Activated T-helper 9 cell treated with anti-CD3 and anti-CD28 coated beads, Interleukin-2, amount 50 U/mL, for 16 hours (primary cell): Measurements from ENCODE around the gene FIBCD1.

Experiments
- DNase-seq: peaks from one replicate; pipeline ENCODE4 v3.0.0-alpha.2; 2020; ENCODE audit warnings: low read depth

FIBCD1 gene

DNA sequence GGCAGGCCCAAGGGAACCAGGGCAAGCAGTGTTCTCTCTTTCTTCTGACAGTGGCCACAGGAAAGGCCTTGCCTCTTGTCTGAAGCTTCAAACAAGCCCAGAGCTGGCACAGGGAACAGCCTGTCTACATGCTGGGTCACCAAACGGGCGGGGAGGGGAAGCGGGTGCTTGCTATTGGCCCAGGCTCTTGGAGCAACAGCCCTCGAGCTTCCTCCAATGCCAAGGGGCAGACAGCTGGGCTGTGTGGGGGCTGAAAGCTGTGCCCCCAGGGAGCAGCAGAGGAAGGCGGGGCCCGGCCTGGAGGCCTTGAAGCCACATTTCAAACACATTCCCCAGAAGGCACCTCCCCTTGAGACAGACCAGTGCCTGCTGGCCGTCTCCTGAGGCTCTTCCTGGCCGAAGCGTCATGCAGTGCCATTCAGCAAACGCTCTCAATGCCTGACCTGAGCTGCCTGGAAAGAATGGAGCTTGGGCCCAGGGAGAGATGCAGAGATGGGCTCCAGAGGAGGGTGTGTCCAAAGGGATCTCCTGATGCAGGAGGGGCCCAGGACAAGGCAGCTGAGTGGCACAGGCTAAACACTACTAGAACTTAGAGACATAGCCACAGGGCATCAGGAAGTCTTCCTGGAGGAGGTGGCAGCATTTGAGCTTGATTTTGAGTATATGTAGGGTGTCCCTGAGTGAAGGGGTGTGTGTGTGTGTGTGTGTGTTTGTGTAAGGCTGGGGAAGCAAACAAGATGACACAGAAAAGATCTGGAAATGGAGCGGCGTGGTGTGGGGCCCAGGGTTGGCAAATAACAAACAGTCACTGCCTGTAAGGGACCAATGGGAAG is 2.5 kb downstream of the FIBCD1 start:
- DNase-seq, result no peak

DNA sequence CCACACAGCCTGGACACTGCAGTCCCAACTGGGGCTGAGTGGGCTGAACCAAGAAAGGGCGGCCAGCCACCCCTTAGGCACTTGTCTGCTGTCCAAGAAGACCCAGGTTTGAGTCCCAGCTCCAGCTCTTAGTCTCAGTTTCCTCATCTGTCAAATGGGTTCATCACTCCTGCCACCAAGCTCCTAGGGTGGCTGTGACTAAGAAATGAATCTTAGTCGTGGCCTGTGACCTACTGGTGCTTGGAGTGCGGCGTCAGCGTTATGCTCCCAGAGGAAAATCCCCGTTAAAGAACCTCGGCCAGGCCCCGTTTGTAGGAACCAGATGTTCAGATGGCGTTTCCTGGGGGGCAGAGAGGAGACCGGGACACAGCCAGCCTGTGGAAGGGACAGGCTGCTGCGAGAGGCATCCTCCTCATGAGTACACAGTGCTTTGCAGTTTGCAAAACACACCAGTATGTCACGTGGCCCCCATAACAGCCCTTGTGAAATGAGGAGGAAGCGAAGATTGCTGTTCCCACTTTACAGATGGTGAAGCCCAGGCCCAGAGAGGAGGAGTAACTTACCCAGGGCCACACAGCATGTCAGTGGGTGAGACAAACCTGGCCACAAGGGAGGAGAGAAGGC is 3.3 kb downstream of the FIBCD1 start:
- DNase-seq, result no peak

DNA sequence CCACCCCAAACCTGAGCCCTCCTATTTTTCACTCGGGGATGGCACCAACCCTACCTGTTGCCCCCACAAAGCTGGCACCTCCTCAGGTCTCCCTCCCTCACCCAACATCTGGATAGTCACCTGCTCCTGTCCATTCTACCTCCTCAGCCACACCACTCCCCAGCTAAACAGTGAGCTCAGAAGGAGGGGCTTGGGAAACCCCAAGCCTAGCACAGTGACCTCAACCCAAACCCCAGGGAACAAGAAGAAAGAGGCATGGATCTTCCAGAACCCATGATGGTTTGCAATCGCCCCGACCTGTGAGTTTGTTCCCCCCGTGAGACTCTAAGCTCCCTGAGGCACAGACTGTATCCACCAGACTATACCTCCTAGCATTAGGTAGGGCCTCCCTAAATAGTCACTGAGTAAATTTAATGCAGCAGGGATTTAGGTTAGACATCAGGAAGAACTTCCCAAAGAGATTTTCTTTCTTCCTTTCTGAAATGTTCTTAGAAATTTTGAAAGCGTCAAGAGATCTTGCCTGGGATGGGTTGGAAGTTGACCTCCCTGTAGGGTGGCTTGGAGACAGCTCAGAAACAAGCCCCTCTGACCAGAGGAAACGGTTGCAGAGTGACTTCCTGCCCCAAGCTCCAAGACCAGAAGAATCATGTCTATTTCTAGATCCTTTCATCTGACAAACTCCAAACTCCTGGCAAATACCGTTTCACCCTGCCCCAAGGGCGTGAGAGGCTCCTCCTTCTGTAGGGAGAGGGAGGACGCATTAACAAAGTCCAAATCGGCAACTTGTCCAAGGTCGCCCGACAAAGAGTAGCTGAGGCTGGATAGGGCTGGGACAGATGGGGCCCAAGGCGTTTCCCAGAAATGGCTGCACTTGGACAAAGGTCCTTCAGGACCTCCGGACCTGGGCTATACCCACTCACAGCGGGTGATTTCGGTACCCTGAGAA is 4.1 kb downstream of the FIBCD1 start:
- DNase-seq, result no peak

DNA sequence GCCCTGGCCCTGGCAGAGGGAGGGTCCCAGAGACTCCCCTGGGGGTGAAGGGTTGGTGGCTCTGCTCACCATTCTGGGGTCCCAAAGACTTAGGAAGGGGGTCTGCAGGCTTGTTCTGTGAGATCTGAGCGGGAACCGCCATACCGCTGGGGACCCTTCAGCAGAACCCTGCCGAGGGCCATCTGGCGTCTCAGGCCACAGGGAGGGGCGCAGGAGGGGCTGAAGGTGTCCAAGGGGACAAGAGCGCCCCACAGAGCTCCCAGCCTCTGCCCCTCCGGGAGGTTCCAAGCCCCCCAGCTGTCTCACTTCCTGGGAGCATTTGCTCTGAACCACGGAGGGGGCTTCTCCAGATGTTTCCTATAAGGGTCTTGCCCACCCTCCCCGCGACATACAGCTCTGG is 4.8 kb downstream of the FIBCD1 start:
- no peak for DNase-seq

DNA sequence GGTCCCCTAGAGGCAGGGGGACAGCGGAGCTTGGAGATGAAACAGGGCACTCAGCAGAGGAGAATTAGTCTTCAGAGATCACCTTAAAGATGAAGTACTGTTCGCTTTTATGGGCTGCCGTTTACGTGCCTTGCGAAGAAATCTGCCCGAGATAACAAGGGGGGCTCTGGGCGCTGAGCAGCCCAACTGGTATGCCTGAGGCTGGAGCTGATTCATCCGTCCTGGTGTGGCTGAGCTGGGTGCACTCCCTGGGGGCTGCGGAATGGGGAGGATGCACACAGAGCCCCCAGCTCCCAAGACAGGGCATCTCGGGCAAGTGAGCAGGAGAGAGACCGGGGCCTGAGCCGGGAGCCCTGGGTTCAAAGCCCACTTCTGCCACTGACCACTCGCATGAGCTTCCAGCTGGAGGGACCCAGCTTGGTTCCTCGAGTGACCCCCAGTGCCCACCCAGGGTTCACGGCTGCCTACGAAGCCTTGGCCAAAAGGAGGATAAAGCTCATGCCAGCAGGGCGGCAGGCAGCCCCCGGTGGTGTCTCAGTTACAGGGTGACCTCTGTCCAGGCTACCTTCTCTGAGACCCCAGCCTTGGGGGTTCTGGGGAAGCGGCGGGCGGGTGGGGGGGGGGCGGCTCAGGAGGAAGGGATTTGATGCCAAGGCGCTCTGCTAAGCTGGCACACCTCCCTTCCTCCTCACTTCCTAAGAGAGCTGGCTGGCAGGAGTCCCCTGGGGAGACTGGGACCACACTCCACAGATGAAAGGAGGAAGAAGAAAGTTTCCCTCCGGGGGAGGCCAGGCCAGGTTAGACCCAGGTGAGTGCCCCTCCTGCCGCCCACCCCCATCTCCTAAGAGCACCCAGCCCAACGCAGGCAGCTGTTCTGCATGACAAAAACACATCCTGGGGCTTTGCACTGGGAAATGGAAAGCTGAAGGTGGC is 5.7 kb downstream of the FIBCD1 start:
- DNase-seq, result no peak

DNA sequence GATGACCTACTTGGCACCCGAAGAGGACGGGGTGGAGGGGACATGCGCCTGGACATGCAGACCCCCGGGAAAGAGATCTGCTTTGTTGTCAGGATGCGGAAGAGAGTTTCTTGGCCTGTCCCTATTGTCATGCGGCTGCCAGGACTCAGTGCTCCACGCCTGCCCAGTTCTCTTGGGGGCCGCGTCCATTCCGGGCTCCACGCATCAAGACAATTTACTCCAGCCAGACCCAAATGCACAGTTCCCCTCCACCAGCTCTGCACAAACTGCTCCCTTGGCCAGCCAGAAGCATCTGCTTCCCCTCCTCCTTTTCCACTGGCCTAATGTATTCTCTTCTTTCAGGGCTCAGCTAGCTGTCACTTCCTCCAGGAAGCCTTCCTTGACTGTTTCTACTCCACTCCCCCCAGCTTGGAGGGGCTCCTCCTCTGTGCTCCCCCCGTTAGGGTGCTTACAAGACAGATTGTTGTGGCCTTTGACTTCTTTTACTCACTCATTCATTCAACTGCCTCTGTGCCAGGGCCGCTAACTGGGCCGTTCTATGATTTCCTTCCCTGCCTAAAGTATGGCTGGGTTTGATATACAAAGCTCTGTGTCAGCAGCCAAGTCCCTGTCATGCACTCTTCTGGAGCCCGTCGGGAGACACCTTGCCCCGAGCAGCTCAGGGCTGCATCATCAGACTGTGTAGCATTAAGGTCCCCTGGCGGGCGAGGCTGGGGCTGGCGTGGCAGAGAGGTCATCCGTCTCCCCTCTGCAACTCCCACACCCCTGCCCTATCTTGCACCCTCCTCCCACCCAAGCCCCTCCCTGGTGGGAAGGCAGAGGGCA is 6.6 kb downstream of the FIBCD1 start:
- DNase-seq, result no peak

DNA sequence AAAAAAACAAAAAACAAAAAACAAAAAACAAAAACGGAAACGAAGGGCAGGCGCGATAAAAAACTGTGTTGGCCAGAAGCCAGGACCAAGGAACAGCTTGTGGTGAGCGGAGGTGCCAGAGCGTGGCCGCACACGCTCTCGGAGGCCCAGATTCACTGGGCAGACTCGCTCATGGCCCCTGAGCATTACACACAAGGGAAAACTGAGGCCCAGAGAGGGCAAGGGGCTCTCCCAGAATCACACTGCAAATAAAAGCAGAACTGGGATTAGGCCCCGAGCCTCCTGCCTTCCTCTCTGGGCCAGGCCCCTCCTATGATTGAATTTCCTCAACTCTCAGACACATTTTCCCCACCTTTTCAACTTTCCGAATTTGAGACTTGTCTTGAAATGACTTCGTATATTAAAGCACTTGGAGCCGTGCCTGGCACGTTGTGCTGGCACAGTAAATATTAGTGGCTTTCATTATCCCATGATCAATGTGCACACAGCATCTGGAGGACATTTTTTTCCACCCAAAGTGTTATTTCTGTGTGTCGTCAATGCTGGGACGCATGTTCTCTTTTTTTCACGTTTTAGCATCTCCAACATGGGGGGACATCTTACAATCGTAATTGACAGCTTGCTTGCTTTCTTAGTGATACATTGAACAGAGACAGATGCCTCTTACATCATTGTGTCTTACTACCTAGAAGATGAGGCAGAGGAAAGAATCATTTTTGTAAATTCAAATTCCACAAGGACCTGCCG is 7.4 kb downstream of the FIBCD1 start:
- no peak for DNase-seq

DNA sequence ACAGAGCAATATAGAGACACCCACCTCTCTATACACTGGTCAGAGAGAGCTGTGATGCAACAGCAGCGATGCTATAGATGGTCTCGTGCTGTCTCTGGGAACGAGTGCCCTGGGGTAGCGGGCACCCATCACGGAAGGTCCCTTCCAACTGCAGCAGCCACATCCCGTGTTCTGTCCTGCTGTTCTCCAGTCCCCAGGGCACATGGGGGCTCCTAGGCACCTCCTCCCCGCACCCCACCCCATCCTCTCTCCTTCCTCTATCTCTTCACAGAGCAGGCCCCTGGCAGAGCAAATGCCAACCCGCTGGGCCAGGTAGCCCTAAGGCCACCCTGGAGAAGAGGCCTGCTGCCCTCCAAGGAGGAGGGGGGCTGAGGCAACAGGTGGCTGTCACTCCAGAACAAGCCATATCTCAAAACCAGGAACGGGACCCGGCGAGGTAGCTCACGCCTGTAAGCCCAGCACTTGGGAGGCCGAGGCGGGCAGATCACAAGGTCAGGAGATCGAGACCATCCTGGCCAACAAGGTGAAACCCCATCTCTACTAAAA is 8.2 kb downstream of the FIBCD1 start:
- no peak for DNase-seq

DNA sequence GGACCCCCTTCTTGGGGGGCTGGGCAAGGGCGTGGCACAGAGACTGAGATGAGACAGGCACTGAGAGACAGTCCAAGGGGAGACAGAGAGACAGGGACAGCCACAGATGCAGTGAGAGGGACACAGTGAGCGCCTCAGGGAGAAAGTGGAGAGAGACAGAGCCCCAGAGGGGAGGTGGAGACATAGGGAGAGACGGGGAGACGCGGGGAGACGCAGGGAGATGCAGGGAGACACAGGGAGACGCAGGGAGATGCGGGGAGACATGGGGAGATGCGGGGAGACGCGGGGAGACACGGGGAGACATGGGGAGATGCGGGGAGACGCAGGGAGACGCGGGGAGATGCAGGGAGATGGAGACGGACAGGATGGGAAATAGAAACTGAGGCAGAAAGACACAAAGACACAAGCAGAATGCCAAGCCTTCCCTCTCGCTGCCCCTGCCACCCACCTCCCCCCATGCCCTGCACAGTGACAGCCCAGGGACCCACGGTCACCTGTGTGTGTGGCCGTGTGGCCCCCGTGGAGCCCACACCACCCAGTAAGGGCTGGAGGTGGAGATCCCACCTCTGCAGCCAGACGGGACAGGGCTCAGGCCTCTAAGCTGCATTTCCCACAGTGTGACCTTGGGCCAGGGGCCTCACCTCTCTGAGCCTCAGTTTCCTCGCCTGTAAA is 8.8 kb downstream of the FIBCD1 start:
- DNase-seq, result no peak

DNA sequence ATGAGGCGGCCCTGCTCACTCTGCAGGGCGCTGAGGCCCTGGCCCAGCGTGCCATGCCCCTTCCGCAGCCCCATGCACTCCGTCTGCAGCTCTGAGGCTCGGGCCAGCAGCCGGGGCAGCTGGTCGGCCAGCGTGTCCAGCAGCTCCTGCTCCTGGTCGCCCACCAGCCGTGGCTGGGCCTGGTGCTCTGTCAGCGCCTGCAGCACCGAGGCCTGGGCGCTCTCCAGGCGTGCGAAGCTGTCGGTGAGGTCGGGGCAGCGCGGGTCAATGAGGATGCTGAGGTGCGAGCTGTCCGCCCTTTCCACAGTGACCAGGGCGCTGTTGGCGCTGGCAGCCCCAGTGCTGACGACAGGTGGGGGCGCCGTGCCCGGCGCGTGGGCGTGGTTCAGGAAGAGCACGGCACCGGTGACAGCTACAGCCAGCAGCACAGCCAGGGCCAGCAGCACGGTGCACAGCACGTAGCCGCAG is 9.4 kb downstream of the FIBCD1 start:
- DNase-seq, result no peak

DNA sequence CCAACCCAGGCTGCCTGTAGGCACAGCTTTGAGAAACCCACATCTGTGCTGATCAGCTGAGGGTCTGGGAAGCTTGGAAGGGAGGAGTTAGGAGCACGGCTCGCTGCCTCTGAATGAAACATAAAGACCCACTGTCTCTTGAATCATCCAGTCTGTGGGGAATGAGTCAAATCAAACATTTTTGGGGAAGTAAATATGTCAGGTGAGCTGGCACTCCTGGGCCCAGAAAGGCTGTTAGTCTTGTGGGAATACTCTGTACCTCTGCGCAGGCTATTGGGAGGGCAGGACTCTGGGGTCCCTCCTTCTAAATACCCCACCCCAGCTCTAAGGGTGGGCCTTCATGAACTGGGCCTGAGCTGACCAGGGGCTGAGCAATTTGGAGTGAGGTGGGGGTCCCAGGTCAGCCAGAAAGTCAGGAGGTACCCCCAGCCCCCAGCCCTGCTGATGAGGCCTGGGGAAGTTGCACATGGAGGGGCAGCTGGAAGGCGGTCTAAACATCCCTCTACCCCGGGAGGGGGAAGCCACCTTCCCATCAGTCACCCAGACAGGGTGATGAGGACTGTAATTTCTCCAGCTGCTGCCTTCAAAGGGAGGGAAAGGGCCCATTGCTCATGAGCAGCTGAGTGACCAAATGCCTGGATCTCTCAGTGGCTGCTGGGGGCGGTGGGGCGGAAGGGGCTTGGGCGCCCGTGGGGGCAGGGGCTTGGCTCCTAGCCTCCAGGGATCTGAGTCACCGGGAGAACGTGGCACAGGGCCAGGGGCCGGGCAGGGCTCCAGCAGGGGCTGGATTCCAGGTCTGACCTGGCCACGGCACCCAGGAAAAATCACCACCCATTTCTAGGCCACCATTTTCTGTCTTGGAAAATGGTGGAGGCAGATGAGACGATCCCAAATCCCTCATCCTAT is 10.8 kb downstream of the FIBCD1 start:
- no peak for DNase-seq

DNA sequence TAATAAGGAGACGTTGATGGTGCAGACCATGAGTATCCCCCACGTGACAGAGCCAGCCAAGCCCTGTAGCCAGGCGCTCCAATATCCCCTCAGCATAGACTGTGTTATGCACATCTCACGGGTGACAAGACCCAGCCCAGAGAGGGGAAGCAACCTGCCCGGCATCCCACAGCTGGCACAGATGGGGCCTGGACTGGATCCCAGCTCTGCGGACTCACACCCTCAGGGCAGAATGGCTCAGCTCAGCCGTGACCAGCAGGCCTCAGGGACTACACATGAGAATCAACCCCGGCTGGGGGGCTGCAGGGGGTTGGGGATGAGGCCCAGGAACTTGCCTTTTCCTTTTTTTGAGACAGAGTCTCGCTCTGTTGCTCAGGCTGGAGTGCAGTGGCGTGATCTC is 11.7 kb downstream of the FIBCD1 start:
- no peak for DNase-seq

DNA sequence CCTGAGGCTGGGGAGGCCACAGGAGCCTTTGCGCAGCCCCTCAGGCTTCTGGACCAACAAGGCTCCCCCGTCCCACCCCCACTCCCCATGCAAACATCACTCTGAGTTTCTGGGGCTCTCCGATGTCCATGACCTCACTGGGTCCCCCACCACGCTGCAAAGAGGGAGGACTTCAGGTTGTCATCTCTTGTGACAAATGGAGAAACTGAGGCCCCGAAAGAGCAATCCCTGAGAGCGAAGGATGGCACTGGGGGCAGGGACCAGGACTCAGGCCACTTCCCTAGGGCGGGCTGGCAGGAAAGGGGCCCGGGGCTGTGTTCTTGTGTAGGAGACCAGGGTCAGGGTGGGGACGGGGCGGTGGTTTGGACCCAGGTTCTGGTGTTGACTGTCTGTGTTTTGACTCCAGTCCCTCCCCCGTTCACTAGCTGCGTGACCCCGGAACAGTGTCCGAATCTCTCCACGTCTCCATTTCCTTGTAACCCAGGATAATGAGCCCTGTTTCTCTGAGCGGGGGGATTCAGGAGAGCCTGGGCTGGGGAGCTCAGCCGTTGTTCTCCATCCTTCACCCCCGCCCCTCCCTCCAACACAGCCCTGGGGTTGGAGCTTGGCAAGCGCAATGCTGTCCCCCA is 13.9 kb downstream of the FIBCD1 start:
- no peak for DNase-seq

DNA sequence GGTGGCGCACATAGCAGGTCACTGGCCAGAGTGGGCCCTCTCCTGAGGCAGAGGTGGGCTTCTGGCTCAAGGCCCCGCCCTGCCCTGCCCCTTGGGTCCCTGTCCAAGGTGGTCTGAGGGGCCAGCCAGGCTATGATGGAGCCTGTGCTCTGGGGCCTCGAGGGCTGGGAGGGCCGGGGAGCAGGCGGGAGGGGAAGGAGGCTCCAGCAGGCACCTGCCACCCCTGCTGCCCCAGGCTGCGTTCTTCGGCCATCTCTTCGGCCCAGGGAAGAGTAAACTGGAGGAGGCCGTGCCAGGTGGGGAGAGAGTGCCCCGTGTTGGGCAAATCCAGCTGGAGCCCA is 14.6 kb downstream of the FIBCD1 start:
- no peak for DNase-seq

DNA sequence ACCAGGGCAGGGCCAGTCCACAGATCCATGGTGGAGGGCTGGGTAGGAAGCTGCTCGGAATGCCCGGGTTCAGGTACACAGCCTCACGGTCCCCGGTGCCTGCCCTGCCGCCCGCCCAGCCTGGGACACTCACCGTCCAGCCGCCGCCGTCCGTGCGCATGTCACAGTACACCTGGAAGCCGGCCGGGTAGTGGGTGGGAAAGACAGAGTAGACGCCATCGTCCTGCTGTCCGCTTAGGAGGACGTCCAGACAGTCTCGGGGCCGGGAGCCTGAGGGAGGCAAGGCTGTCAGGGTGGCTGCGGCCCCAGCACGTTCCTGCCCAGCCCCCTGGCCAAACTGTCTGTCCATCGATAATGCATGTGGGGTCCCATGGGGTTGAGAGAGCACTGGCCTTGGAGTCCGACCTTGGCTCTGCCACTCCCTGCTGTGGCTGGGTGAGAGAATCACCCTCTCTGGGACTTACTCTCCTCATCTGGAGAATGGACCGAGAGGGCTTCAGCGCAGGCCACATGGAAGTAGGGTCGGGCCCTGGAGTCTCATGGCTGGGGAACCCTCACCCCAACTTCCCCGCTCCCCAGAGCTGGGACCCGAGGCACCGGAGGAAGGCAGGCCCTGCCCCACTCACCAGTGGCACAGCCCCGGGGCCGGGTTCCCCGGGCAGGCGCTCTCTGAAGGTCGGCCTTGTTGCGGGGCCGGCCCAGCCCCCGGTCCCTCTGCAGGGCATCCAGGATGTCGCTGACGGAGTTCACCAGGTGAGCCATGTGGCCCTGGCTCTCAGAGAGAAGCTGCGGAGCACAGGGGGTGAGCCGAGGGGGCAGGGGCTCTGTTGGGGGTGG is 15.2 kb downstream of the FIBCD1 start:
- no peak for DNase-seq

DNA sequence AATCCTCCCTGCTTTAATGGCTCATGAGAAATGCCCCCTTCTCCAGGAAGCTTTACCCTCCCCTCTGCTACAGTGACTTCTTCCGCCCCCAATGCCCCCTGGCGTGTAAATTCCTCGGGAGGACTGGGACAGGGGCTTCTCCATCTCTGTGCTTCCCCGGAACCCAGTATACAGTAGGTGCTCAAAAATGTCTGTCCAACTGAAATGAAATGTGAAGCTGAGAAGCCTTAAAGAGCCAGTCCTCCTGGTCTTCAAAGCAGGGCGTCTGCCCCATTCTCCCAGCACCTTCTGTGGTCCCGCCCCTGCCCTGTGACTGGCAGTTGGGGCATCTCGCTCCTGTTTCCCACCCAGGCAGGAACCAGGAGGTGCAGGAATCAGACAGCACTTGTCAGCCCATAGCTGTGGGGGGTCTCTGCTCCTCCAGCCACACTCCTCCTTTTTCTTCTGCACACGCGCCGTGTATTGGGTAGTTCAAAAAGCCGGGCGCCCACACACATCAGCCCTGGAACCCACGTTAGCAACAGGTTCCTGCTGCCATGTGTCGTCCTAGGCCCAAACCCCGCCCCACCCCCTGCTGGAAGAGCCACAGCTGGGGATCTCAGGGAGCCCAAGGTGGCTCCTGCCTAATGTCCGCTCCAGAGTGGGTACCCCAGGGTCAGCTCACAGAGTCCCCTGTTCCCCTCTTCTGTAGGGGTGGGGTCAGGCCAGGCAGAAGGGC is 16.0 kb downstream of the FIBCD1 start:
- no peak for DNase-seq
